ENCODE data around the gene NKAIN2. TPM values are rescaled to one million over a fixed set of nuclear protein-coding genes. Genes with fewer than 3 reads are reported as not detected.
"Not testable (repeated sequence)": the region's sequence is repeated elsewhere in the genome, so short reads cannot be mapped to it uniquely, and the experiment has no call there.

Gene NKAIN2
- total and polyA plus RNA-seq, 4 donors: 16.3 to 67.0 (median 49.9) TPM

GRCh38 chr6:123966618-123967017 is 163.0 kb downstream of the NKAIN2 start:
- no peak for DNase-seq (ENCODE audit: low read depth in 4 of 6, low spot score in 6 of 6)
- H3K4me1 ChIP-seq (ENCODE audit: control insufficient read depth, insufficient read depth, low read length): peaks cover 4% of the 10 kb centered on the region
- no peaks in the 10 kb centered on the region for H3K27me3 ChIP-seq (ENCODE audit: control insufficient read depth, insufficient read depth, low read length)
- H3K27ac ChIP-seq (ENCODE audit: low read depth, low read length): no peak overlapping the region
- whole genome bisulfite sequencing (ENCODE audit: insufficient coverage): no CpG with 5 or more reads among the region's 2 CpGs
- H3K9me3 ChIP-seq (ENCODE audit: control insufficient read depth, insufficient read depth, low read length): no peaks in the 10 kb centered on the region
- H3K36me3 ChIP-seq (ENCODE audit: control insufficient read depth, insufficient read depth, low read length): no peaks in the 10 kb centered on the region
- no peak overlapping the region for H3K4me3 ChIP-seq (ENCODE audit: low read depth, low read length)

DNA sequence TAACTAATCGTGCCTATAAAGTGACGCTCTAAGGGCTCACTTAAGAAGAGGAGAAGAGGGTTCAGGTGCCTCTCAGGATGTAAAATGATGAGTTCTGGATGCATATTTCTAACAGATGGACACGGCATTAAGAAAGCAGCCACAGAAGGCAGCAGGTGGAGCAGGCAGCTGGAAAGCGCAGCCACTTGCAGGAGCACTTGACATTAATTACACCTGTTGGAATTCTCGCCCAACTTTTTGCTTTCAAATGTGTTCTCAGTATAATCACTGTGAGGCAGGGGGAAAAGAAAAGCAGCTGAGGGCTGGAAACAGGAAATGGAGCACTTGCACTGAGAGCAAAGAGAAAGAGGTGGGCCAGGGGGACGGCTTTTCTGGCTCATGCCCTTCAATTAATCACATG is 164.2 kb downstream of the NKAIN2 start:
- Histone ChIP-seq H3K36me3 (ENCODE audit: control insufficient read depth, insufficient read depth, low read length) (no peaks in the 10 kb centered on the region), H3K4me1 (ENCODE audit: control insufficient read depth, insufficient read depth, low read length) (peaks cover 4% of the 10 kb centered on the region), H3K9me3 (ENCODE audit: control insufficient read depth, insufficient read depth, low read length) (no peaks in the 10 kb centered on the region), H3K27me3 (ENCODE audit: control insufficient read depth, insufficient read depth, low read length) (no peaks in the 10 kb centered on the region), H3K27ac (ENCODE audit: low read depth, low read length) (no peak overlapping the region), H3K4me3 (ENCODE audit: low read depth, low read length) (no peak overlapping the region)
- 87% methylated on average over 4 of the region's 6 CpGs for WGBS (ENCODE audit: insufficient coverage)
- DNase-seq (ENCODE audit: low read depth in 4 of 6, low spot score in 6 of 6): peak in 1 of 6 donors; percentile 57

GRCh38 chr6:123972600-123973294 is 169.1 kb downstream of the NKAIN2 start:
- Histone ChIP-seq H3K4me3 (ENCODE audit: low read depth, low read length) (no peak overlapping the region), H3K27me3 (ENCODE audit: control insufficient read depth, insufficient read depth, low read length) (no peaks in the 10 kb centered on the region), H3K36me3 (ENCODE audit: control insufficient read depth, insufficient read depth, low read length) (no peaks in the 10 kb centered on the region), H3K4me1 (ENCODE audit: control insufficient read depth, insufficient read depth, low read length) (peaks cover 4% of the 10 kb centered on the region), H3K27ac (ENCODE audit: low read depth, low read length) (no peak overlapping the region), H3K9me3 (ENCODE audit: control insufficient read depth, insufficient read depth, low read length) (no peaks in the 10 kb centered on the region)
- no peak for DNase-seq (ENCODE audit: low read depth in 4 of 6, low spot score in 6 of 6)

GRCh38 chr6:123980311-123980710 is 176.6 kb downstream of the NKAIN2 start:
- H3K9me3 ChIP-seq (ENCODE audit: control insufficient read depth, insufficient read depth, low read length): no peaks in the 10 kb centered on the region
- no peaks in the 10 kb centered on the region for H3K4me1 ChIP-seq (ENCODE audit: control insufficient read depth, insufficient read depth, low read length)
- H3K4me3 ChIP-seq (ENCODE audit: low read depth, low read length): no peak overlapping the region
- no CpG with 5 or more reads among the region's 2 CpGs for WGBS (ENCODE audit: insufficient coverage)
- H3K27me3 ChIP-seq (ENCODE audit: control insufficient read depth, insufficient read depth, low read length): no peaks in the 10 kb centered on the region
- DNase-seq (ENCODE audit: low read depth in 4 of 6, low spot score in 6 of 6): no peak
- H3K27ac ChIP-seq (ENCODE audit: low read depth, low read length): no peak overlapping the region
- no peaks in the 10 kb centered on the region for H3K36me3 ChIP-seq (ENCODE audit: control insufficient read depth, insufficient read depth, low read length)

GRCh38 chr6:123986938-123987337 is 183.3 kb downstream of the NKAIN2 start:
- H3K36me3 ChIP-seq (ENCODE audit: control insufficient read depth, insufficient read depth, low read length): no peaks in the 10 kb centered on the region
- H3K9me3 ChIP-seq (ENCODE audit: control insufficient read depth, insufficient read depth, low read length): no peaks in the 10 kb centered on the region
- no peaks in the 10 kb centered on the region for H3K27me3 ChIP-seq (ENCODE audit: control insufficient read depth, insufficient read depth, low read length)
- no CpG with 5 or more reads among the region's 4 CpGs for WGBS (ENCODE audit: insufficient coverage)
- no peaks in the 10 kb centered on the region for H3K4me1 ChIP-seq (ENCODE audit: control insufficient read depth, insufficient read depth, low read length)
- H3K27ac ChIP-seq (ENCODE audit: low read depth, low read length): no peak overlapping the region
- no peak for DNase-seq (ENCODE audit: low read depth in 4 of 6, low spot score in 6 of 6)
- H3K4me3 ChIP-seq (ENCODE audit: low read depth, low read length): no peak overlapping the region

- whole genome bisulfite sequencing (ENCODE audit: insufficient coverage): no CpG with 5 or more reads among the region's 5 CpGs
- not testable (repeated sequence) for H3K9me3 ChIP-seq (ENCODE audit: control insufficient read depth, insufficient read depth, low read length); DNase-seq (ENCODE audit: low read depth in 4 of 6, low spot score in 6 of 6); H3K36me3 ChIP-seq (ENCODE audit: control insufficient read depth, insufficient read depth, low read length); H3K4me3 ChIP-seq (ENCODE audit: low read depth, low read length); H3K27me3 ChIP-seq (ENCODE audit: control insufficient read depth, insufficient read depth, low read length); H3K27ac ChIP-seq (ENCODE audit: low read depth, low read length); H3K4me1 ChIP-seq (ENCODE audit: control insufficient read depth, insufficient read depth, low read length)
Measured at GRCh38 chr6:123989918-123990317, 186.3 kb downstream of the NKAIN2 start.

DNA sequence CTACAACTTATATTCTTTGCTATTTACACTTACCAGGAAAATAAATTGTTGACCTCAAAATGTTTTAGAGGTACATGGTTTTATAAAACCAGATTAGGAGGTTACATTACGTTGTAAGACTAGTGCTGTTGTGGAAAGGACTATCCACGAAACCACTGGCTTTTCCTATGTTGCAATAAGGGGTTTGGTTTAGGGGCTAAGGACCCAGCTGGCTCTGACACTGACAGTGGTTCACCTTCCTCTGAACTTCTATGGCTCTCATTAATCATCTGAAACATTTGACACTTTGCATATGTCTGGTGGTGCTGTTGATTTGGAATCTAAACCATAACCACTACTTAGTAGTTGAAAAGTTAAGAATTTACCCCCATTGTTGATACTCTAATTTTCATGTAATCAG is 186.7 kb downstream of the NKAIN2 start:
- WGBS (ENCODE audit: insufficient coverage): no CpG with 5 or more reads among the region's 2 CpGs
- Histone ChIP-seq H3K9me3 (ENCODE audit: control insufficient read depth, insufficient read depth, low read length) (no peaks in the 10 kb centered on the region), H3K4me1 (ENCODE audit: control insufficient read depth, insufficient read depth, low read length) (no peaks in the 10 kb centered on the region), H3K4me3 (ENCODE audit: low read depth, low read length) (no peak overlapping the region), H3K27me3 (ENCODE audit: control insufficient read depth, insufficient read depth, low read length) (no peaks in the 10 kb centered on the region), H3K27ac (ENCODE audit: low read depth, low read length) (no peak overlapping the region), H3K36me3 (ENCODE audit: control insufficient read depth, insufficient read depth, low read length) (no peaks in the 10 kb centered on the region)
- no peak for DNase-seq (ENCODE audit: low read depth in 4 of 6, low spot score in 6 of 6)

DNA sequence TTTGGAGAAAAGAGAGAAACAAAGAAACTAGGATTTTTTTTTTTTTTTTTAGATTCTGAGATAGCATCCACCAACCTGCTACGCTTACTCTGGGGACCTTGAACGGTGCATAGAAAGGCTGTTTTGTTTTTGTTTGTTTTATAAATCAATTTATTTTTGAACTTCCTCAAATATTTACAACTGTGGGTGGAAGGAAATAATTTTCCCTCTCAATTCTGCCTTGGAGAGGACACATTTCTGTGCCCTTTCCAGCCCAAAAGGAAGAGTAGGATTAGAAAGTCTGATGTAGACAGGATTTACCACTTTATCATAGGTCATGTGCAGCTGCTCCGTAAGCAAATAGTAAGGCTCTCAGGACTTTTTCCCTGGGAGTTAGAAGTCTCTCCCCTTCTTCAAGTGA is 190.5 kb downstream of the NKAIN2 start:
- H3K27me3 ChIP-seq (ENCODE audit: control insufficient read depth, insufficient read depth, low read length): no peaks in the 10 kb centered on the region
- H3K9me3 ChIP-seq (ENCODE audit: control insufficient read depth, insufficient read depth, low read length): no peaks in the 10 kb centered on the region
- no peak overlapping the region for H3K27ac ChIP-seq (ENCODE audit: low read depth, low read length)
- no peaks in the 10 kb centered on the region for H3K36me3 ChIP-seq (ENCODE audit: control insufficient read depth, insufficient read depth, low read length)
- no peaks in the 10 kb centered on the region for H3K4me1 ChIP-seq (ENCODE audit: control insufficient read depth, insufficient read depth, low read length)
- no CpG with 5 or more reads among the region's 3 CpGs for WGBS (ENCODE audit: insufficient coverage)
- DNase-seq (ENCODE audit: low read depth in 4 of 6, low spot score in 6 of 6): no peak
- H3K4me3 ChIP-seq (ENCODE audit: low read depth, low read length): no peak overlapping the region

GRCh38 chr6:123994891-123995635 is 191.4 kb downstream of the NKAIN2 start:
- WGBS (ENCODE audit: insufficient coverage): 56% methylated on average over 1 of the region's 4 CpGs
- no peak overlapping the region for H3K27ac ChIP-seq (ENCODE audit: low read depth, low read length)
- no peaks in the 10 kb centered on the region for H3K36me3 ChIP-seq (ENCODE audit: control insufficient read depth, insufficient read depth, low read length)

GRCh38 chr6:123997223-123997622 is 193.6 kb downstream of the NKAIN2 start:
- H3K4me1 ChIP-seq (ENCODE audit: control insufficient read depth, insufficient read depth, low read length): no peaks in the 10 kb centered on the region
- H3K27me3 ChIP-seq (ENCODE audit: control insufficient read depth, insufficient read depth, low read length): no peaks in the 10 kb centered on the region
- DNase-seq (ENCODE audit: low read depth in 4 of 6, low spot score in 6 of 6): peak in 1 of 6 donors; percentile 66
- no peak overlapping the region for H3K27ac ChIP-seq (ENCODE audit: low read depth, low read length)
- no peaks in the 10 kb centered on the region for H3K36me3 ChIP-seq (ENCODE audit: control insufficient read depth, insufficient read depth, low read length)
- WGBS (ENCODE audit: insufficient coverage): 60% methylated on average over 2 of the region's 3 CpGs
- no peaks in the 10 kb centered on the region for H3K9me3 ChIP-seq (ENCODE audit: control insufficient read depth, insufficient read depth, low read length)
- H3K4me3 ChIP-seq (ENCODE audit: low read depth, low read length): no peak overlapping the region

More at GRCh38 chr6:123994891-123995635, 191.4 kb downstream of the NKAIN2 start:
- no peaks in the 10 kb centered on the region for H3K9me3 ChIP-seq (ENCODE audit: control insufficient read depth, insufficient read depth, low read length)
- H3K27me3 ChIP-seq (ENCODE audit: control insufficient read depth, insufficient read depth, low read length): no peaks in the 10 kb centered on the region
- H3K4me1 ChIP-seq (ENCODE audit: control insufficient read depth, insufficient read depth, low read length): no peaks in the 10 kb centered on the region
- H3K4me3 ChIP-seq (ENCODE audit: low read depth, low read length): no peak overlapping the region
- DNase-seq (ENCODE audit: low read depth in 4 of 6, low spot score in 6 of 6): no peak

Data from spinal cord (tissue), 10 donors.